ENCODE results near the gene FOXO3. TPM values are rescaled to one million over a fixed set of nuclear protein-coding genes. Genes with fewer than 3 reads are reported as not detected.

Gene FOXO3
- total RNA-seq, 3 donors from 2014 or later (not counting 1 experiment from before 2014, with no cell fraction given), result 43.1 to 70.4 (median 51.3) TPM

DNA sequence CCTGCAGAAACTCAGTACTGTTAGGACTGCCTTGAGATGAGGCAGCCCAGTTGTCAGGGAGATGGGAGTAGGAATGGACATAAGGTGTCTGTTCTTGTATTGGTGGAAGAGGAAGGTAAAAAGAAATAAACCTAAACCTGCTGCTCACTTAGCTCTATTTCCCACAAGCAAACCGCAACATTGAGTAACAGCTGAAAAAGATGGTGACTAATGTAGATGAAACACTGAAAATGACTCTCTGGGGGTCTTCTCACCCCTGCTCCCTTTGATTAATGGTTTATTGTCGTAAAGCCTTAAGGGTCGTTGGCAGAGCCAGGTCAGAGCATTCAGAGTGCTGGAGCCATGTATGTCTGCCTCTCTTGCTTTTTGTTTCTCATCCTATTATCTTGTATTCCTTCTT lies 87.5 kb downstream of the FOXO3 start:
- H3K27ac Mint-ChIP-seq, result no peak overlapping the region
- intact Hi-C loops (cut with micrococcal nuclease), result no loop called here
- no peaks in the 10 kb centered on the region for H3K27me3 ChIP-seq (ENCODE audit: control insufficient read depth, insufficient read depth, low read length)
- no peak overlapping the region for H3K27ac ChIP-seq (ENCODE audit: low read length)
- H3K4me3 ChIP-seq (ENCODE audit: low read length), result no peak overlapping the region
- ATAC-seq, result no peak
- H3K9me3 ChIP-seq (ENCODE audit: control insufficient read depth, insufficient read depth, low read length), result no peaks in the 10 kb centered on the region
- H3K36me3 Mint-ChIP-seq, result no peaks in the 10 kb centered on the region
- H3K9me3 Mint-ChIP-seq, result no peaks in the 10 kb centered on the region
- WGBS (ENCODE audit: insufficient coverage), result 95% methylated on average over 3 of the region's 3 CpGs
- no peak overlapping the region for H3K4me3 Mint-ChIP-seq
- TF ChIP-seq, protein P1, sequence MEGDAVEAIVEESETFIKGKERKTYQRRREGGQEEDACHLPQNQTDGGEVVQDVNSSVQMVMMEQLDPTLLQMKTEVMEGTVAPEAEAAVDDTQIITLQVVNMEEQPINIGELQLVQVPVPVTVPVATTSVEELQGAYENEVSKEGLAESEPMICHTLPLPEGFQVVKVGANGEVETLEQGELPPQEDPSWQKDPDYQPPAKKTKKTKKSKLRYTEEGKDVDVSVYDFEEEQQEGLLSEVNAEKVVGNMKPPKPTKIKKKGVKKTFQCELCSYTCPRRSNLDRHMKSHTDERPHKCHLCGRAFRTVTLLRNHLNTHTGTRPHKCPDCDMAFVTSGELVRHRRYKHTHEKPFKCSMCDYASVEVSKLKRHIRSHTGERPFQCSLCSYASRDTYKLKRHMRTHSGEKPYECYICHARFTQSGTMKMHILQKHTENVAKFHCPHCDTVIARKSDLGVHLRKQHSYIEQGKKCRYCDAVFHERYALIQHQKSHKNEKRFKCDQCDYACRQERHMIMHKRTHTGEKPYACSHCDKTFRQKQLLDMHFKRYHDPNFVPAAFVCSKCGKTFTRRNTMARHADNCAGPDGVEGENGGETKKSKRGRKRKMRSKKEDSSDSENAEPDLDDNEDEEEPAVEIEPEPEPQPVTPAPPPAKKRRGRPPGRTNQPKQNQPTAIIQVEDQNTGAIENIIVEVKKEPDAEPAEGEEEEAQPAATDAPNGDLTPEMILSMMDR (IDR thresholded peaks at IDR 0.05), result no peak
- DNase-seq, result no peak
- peaks cover 59 to 70% of the 10 kb centered on the region in 2 donors for H3K4me1 Mint-ChIP-seq
- H3K4me1 ChIP-seq (ENCODE audit: control insufficient read depth, insufficient read depth, low read length), result peaks cover 15% of the 10 kb centered on the region
- peaks cover 4% of the 10 kb centered on the region for H3K36me3 ChIP-seq (ENCODE audit: control insufficient read depth, insufficient read depth, low read length)
- no peaks in the 10 kb centered on the region for H3K27me3 Mint-ChIP-seq (ENCODE audit: low read depth in 2 of 2)

DNA sequence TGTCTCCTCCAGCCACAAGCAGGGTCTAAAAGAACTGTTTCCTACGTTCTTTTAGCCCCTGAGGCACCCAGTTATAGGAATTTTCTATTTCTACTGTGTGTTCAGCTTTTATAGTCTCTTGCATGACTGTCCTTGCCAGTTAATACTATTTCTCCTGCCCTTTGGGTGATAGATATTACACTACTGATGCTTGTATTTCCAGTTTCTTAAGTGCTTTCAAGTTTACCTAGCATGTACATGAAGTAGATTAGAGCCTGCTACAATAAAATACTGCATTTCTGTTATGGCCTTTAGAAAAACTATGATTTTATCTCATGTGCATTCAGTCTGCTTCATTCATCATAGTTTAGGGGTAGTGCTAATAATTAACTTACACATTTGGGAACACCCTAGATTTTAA lies 89.6 kb downstream of the FOXO3 start:
- no peak overlapping the region for H3K4me3 ChIP-seq (ENCODE audit: low read length)
- peak overlapping the region in 1 of 2 donors; percentile 44 for H3K27ac Mint-ChIP-seq

DNA sequence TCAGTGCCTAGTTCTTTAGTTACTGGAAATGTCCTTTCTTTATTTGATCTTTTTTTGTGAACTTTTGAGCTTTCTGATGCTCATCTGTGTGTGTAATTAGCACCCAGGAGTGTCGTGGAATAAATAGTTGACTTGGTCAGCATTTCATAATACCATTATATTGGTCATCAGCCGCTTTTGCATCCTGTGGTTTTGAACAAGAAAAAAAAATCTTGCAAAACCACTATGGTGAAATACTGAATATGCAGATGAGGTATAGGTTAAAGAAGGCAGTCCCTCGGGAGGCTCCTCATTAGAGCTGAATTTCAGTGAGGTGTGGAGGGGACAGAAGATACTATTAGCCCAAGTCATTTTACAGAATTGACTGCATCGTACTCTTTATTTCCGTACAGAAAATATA lies 90.1 kb downstream of the FOXO3 start:
- H3K4me3 Mint-ChIP-seq, result peak overlapping the region; percentile 49
- peaks cover 4% of the 10 kb centered on the region for H3K36me3 ChIP-seq (ENCODE audit: control insufficient read depth, insufficient read depth, low read length)
- 47% methylated on average over 3 of the region's 5 CpGs for WGBS (ENCODE audit: insufficient coverage)
- H3K27ac ChIP-seq (ENCODE audit: low read length), result no peak overlapping the region
- DNase-seq, result no peak
- peak overlapping the region; percentile 9 to 44 for H3K27ac Mint-ChIP-seq
- no peaks in the 10 kb centered on the region for H3K27me3 ChIP-seq (ENCODE audit: control insufficient read depth, insufficient read depth, low read length)
- H3K9me3 Mint-ChIP-seq, result no peaks in the 10 kb centered on the region
- H3K4me3 ChIP-seq (ENCODE audit: low read length), result no peak overlapping the region
- peaks cover 52 to 72% of the 10 kb centered on the region in 2 donors for H3K4me1 Mint-ChIP-seq
- no peaks in the 10 kb centered on the region for H3K27me3 Mint-ChIP-seq (ENCODE audit: low read depth in 2 of 2)
- intact Hi-C loops (cut with micrococcal nuclease), result no loop called here
- no peaks in the 10 kb centered on the region for H3K36me3 Mint-ChIP-seq
- H3K9me3 ChIP-seq (ENCODE audit: control insufficient read depth, insufficient read depth, low read length), result no peaks in the 10 kb centered on the region
- H3K4me1 ChIP-seq (ENCODE audit: control insufficient read depth, insufficient read depth, low read length), result peaks cover 22% of the 10 kb centered on the region
- peak in 2 of 3 donors; percentile 29 to 55 for ATAC-seq
- TF ChIP-seq, protein P1 (IDR thresholded peaks at IDR 0.05), result no peak

More for the DNA sequence above, 89.6 kb downstream of the FOXO3 start:
- Histone ChIP-seq H3K27me3 (ENCODE audit: control insufficient read depth, insufficient read depth, low read length) (no peaks in the 10 kb centered on the region), H3K9me3 (ENCODE audit: control insufficient read depth, insufficient read depth, low read length) (no peaks in the 10 kb centered on the region), H3K4me1 (ENCODE audit: control insufficient read depth, insufficient read depth, low read length) (peaks cover 22% of the 10 kb centered on the region), H3K36me3 (ENCODE audit: control insufficient read depth, insufficient read depth, low read length) (peaks cover 4% of the 10 kb centered on the region), H3K27ac (ENCODE audit: low read length) (no peak overlapping the region)
- H3K27me3 Mint-ChIP-seq (ENCODE audit: low read depth in 2 of 2), result no peaks in the 10 kb centered on the region
- TF ChIP-seq, protein P1 (IDR thresholded peaks at IDR 0.05), result no peak
- WGBS (ENCODE audit: insufficient coverage), result 89% methylated on average over 1 of the region's 1 CpG
- peaks cover 54 to 74% of the 10 kb centered on the region in 2 donors for H3K4me1 Mint-ChIP-seq
- H3K36me3 Mint-ChIP-seq, result no peaks in the 10 kb centered on the region
- H3K4me3 Mint-ChIP-seq, result peak overlapping the region; percentile 49
- no peak for DNase-seq
- no peak for ATAC-seq
- no peaks in the 10 kb centered on the region for H3K9me3 Mint-ChIP-seq
- intact Hi-C loops (cut with micrococcal nuclease), result no loop called here
